HEK293T (cell line): ENCODE measurements around the gene PARVB.

Source experiments
- FOXA1 ChIP-seq: fragments of 450-650 bp; IDR thresholded peaks from 2 replicates; pipeline ENCODE4 v1.6.1; 2016; ENCODE audit warnings: mild to moderate bottlenecking
- FOXM1 ChIP-seq: fragments of 450-650 bp; IDR thresholded peaks from 2 replicates; pipeline ENCODE4 v1.6.1; 2017; ENCODE audit warnings: mild to moderate bottlenecking, borderline replicate concordance
- HDGF ChIP-seq: fragments of 450-650 bp; IDR thresholded peaks from 2 replicates; pipeline ENCODE4 v1.6.1; 2017; ENCODE audit warnings: antibody characterized with exemption, borderline replicate concordance
- NFRKB ChIP-seq: fragments of 450-650 bp; IDR thresholded peaks from 2 replicates; pipeline ENCODE4 v1.6.1; 2016; ENCODE audit warnings: mild to moderate bottlenecking, moderate library complexity
- SP1 ChIP-seq: fragments of 450-650 bp; IDR thresholded peaks from 2 replicates; pipeline ENCODE4 v1.6.1; 2017

GRCh38 chr22:44100411-44100810, 76.3 kb downstream of the PARVB start:
- no peak for TF ChIP-seq NFRKB
- TF ChIP-seq HDGF: no peak
- TF ChIP-seq FOXA1: no peak
- TF ChIP-seq SP1: no peak
- no peak for TF ChIP-seq FOXM1
